AG04449 (cell line): ENCODE measurements around the gene DCTPP1.

Experiments used
- CTCF ChIA-PET: fragments of 350-600 bp; formaldehyde crosslinking; extraction: SDS; loops from one replicate; lab custom pipeline; 2021; ENCODE audit warnings: antibody characterized with exemption; lab: Yijun Ruan, JAX
- POLR2A ChIA-PET: fragments of 400-600, 350-600 bp; formaldehyde crosslinking; extraction: SDS; loops from one replicate; lab custom pipeline; 2020; ENCODE audit warnings: antibody characterized with exemption, inconsistent platforms; lab: Yijun Ruan, JAX
- DNase-seq: peaks from one replicate; pipeline ENCODE4 v3.0.0-alpha.2; 2010; ENCODE audit warnings: low read depth, low spot score
- H3K4me3 ChIP-seq: 2 replicates; pipeline ENCODE4 v1.5.1; 2011; ENCODE audit warnings: low read depth, mild to moderate bottlenecking, control low read depth, low read length
- CTCF ChIP-seq: IDR thresholded peaks from one replicate; pipeline ENCODE4 v1.5.1; 2011; ENCODE audit warnings: mild to moderate bottlenecking, moderate library complexity, low read length, control low read depth, inconsistent platforms; ENCODE audit not compliant: insufficient read depth; ENCODE audit errors: missing control alignments

DCTPP1 gene

GRCh38 chr16:30413112-30413806 is 16.6 kb downstream of the DCTPP1 start:
- DNase-seq, result no peak
- ChIA-PET CTCF (interaction anchor here (1.1 to 1.4 kb wide), 2 partner anchors 11 to 18 kb away, joined by 3 to 4 read pairs; partner anchors contain the start of gene ZNF48), POLR2A (no interaction called here)
- no peak overlapping the region for H3K4me3 ChIP-seq
- TF ChIP-seq CTCF, result no peak

GRCh38 chr16:30409125-30410060 is 20.4 kb downstream of the DCTPP1 start:
- H3K4me3 ChIP-seq, result no peak overlapping the region
- peak; percentile 96 for TF ChIP-seq CTCF
- DNase-seq, result peak; percentile 24
- POLR2A ChIA-PET, result interaction anchor here (0.6 to 1.0 kb wide), 5 partner anchors 8 to 249 kb away, joined by 3 to 7 read pairs (median 4); partner anchors contain the start of gene FBRS
- CTCF ChIA-PET, result interaction anchor here (0.5 to 7.5 kb wide), 45 partner anchors 10 to 367 kb away, joined by 3 to 94 read pairs (median 3); partner anchors contain the start of genes CD2BP2, DCTPP1, FBRS and SEPHS2

- no peak for TF ChIP-seq CTCF
- POLR2A ChIA-PET, result interaction anchor here (0.6 to 1.4 kb wide), 3 partner anchors 10 to 37 kb away, joined by 3 to 11 read pairs (median 8); partner anchors contain the start of gene ZNF48
- DNase-seq, result no peak
- CTCF ChIA-PET, result interaction anchor here (0.7 to 7.5 kb wide), 16 partner anchors 9 to 376 kb away, joined by 3 to 94 read pairs (median 4); partner anchors contain the start of genes SEPHS2, TBX6, ZNF48 and ZNF747
- H3K4me3 ChIP-seq, result peak overlapping the region; percentile 76
Observed at GRCh38 chr16:30407804-30408534, 21.9 kb downstream of the DCTPP1 start.

- CTCF ChIA-PET, result interaction anchor here (0.8 to 7.5 kb wide), 16 partner anchors 8 to 375 kb away, joined by 3 to 94 read pairs (median 5); partner anchors contain the start of genes DCTPP1, TBX6 and ZNF48
- TF ChIP-seq CTCF, result no peak
- peak; percentile 17 for DNase-seq
- POLR2A ChIA-PET, result interaction anchor here (0.6 to 1.4 kb wide), 4 partner anchors 8 to 36 kb away, joined by 3 to 11 read pairs (median 6); partner anchors contain the start of gene ZNF48
- H3K4me3 ChIP-seq, result peak within 1 kb of the TSS; percentile 76
Observed at GRCh38 chr16:30407102-30407803, 22.6 kb downstream of the DCTPP1 start, which contains the start of gene ZNF771. TSS of gene ZNF771 (plus strand) at chr16:30407606. CDS start at chr16:30408054, 448 bp downstream.

- no peak for DNase-seq
- ChIA-PET POLR2A (interaction anchor here (0.8 to 1.4 kb wide), 3 partner anchors 8 to 11 kb away, joined by 3 to 11 read pairs (median 8); partner anchors contain the start of gene ZNF48), CTCF (interaction anchor here (0.8 to 7.5 kb wide), 10 partner anchors 9 to 375 kb away, joined by 3 to 94 read pairs (median 5); partner anchors contain the start of genes DCTPP1, TBX6 and ZNF48)
- TF ChIP-seq CTCF, result no peak
- H3K4me3 ChIP-seq, result peak overlapping the region; percentile 76
Observed at GRCh38 chr16:30406795-30407101, 23.1 kb downstream of the DCTPP1 start.
